Sigmoid colon (tissue), 7 donors: ENCODE data around the gene TRUB1. TPM values are rescaled to one million over a fixed set of nuclear protein-coding genes. Genes with fewer than 3 reads are reported as not detected.

Experiments
- DNase-seq: peaks from one replicate; pipeline ENCODE4 v3.0.0-alpha.2; 2019
- H3K27ac ChIP-seq, 4 donors: fragments of 200-600 bp; sonication (generic); one replicate each; pipeline ENCODE4 v1.5.1; 2016 to 2019; ENCODE audit warnings: mild to moderate bottlenecking in 1 of 4
- H3K27me3 ChIP-seq, 3 donors: fragments of 200-600 bp; sonication (generic); one replicate each; pipeline ENCODE4 v1.5.1; 2019; ENCODE audit warnings: mild to moderate bottlenecking in 1 of 3
- H3K36me3 ChIP-seq, 4 donors: fragments of 200-600 bp; sonication (generic); one replicate each; pipeline ENCODE4 v1.5.1; 2016 to 2019
- H3K4me1 ChIP-seq, 4 donors: fragments of 200-600 bp; sonication (generic); one replicate each; pipeline ENCODE4 v1.5.1; 2017 to 2019
- H3K4me3 ChIP-seq, 4 donors: fragments of 200-600 bp; sonication (generic); one replicate each; pipeline ENCODE4 v1.5.1; 2017 to 2019; ENCODE audit warnings: mild to moderate bottlenecking in 2 of 4, moderate library complexity in 1 of 4
- H3K9me3 ChIP-seq, 4 donors: fragments of 200-600 bp in 3 of 4; sonication (generic) in 3 of 4; one replicate each; pipeline versions ENCODE4 v1.5.1 to v1.6.1; 2013 to 2019
- CTCF ChIP-seq, 4 experiments: fragments of 450-650 bp in 3 of 4; fragments of 200-600 bp in 1 of 4; IDR thresholded peaks; one replicate each; pipeline ENCODE4 v1.5.1; 2016 to 2019; ENCODE audit warnings: antibody characterized with exemption in 4 of 4, mild to moderate bottlenecking in 3 of 4, moderate library complexity in 2 of 4
- EP300 ChIP-seq, 4 donors: sonication (generic); formaldehyde crosslinking; IDR thresholded peaks; one replicate each; pipeline ENCODE4 v1.6.1; 2017; ENCODE audit warnings: antibody characterized with exemption in 4 of 4
- POLR2A ChIP-seq, 2 donors: fragments of 450-650 bp; IDR thresholded peaks; one replicate each; pipeline ENCODE4 v1.6.1; 2016; ENCODE audit warnings: antibody characterized with exemption in 2 of 2, mild to moderate bottlenecking in 2 of 2, moderate library complexity in 2 of 2
- POLR2AphosphoS5 ChIP-seq, 4 donors: sonication (generic); formaldehyde crosslinking; IDR thresholded peaks; one replicate each; pipeline ENCODE4 v1.6.1; 2017; ENCODE audit warnings: antibody characterized with exemption in 4 of 4
- WGBS, 2 donors: extraction: QIAGEN DNeasy Blood & Tissue Kit; methylation state at CpG; one replicate each; pipeline ENCODE4 v1.1.7; 2013; 5-methylcytosine and 5-hydroxymethylcytosine counted together
- intact Hi-C: fragments of 100-400 bp; cut with DNase I; formaldehyde crosslinking; loops from one replicate; pipeline ENCODE4 v1.15.1; 2023
- polyA plus RNA-seq, 3 donors: library from polyadenylated mRNA; stranded (reverse); fragments of 200-250 nt; gene quantifications; one replicate each; pipeline ENCODE4 v1.2.3, GENCODE V29; 2013
- total RNA-seq, 4 donors: library from RNA; depleted of rRNA; stranded (reverse); fragments of >200 nt; gene quantifications; one replicate each; pipeline ENCODE4 v1.1.0, GENCODE V29; 2016
- donor health status: healthy with polysubstance abuse.
- donor health status: Bipolar disorder and iron deficiency.
- donor health status: healthy.

TRUB1 gene
- total and polyA plus RNA-seq, 7 donors = 7.8 to 14.3 (median 10.5) TPM

- H3K4me3 ChIP-seq = no peak overlapping the region
- no peak overlapping the region for H3K27ac ChIP-seq
- intact Hi-C loops = no loop called here
- DNase-seq = no peak
- peaks cover 0 to 26% (median 10%) of the 10 kb centered on the region in 4 donors for H3K4me1 ChIP-seq
- H3K27me3 ChIP-seq = no peaks in the 10 kb centered on the region
- no peaks in the 10 kb centered on the region for H3K9me3 ChIP-seq
- 78 to 91% methylated on average over 4 of the region's 4 CpGs for WGBS, 2 donors
- TF ChIP-seq POLR2AphosphoS5 (IDR thresholded peaks at IDR 0.05) (no peak), EP300 (IDR thresholded peaks at IDR 0.05) (no peak)
- no peaks in the 10 kb centered on the region for H3K36me3 ChIP-seq
Observed at GRCh38 chr10:114953047-114953446, 15.1 kb downstream of the TRUB1 start.

- intact Hi-C loops = no loop called here
- Histone ChIP-seq H3K27me3 (no peaks in the 10 kb centered on the region), H3K36me3 (no peaks in the 10 kb centered on the region), H3K4me1 (peaks cover 0 to 39% (median 14%) of the 10 kb centered on the region in 4 donors), H3K4me3 (no peak overlapping the region), H3K27ac (no peak overlapping the region), H3K9me3 (no peaks in the 10 kb centered on the region)
- no peak for DNase-seq
- 94 to 95% methylated on average over 4 of the region's 4 CpGs for WGBS, 2 donors
- no peak for TF ChIP-seq EP300 (IDR thresholded peaks at IDR 0.05)
- no peak for TF ChIP-seq CTCF (IDR thresholded peaks at IDR 0.05)
- no peak for TF ChIP-seq POLR2AphosphoS5 (IDR thresholded peaks at IDR 0.05)
- no peak for TF ChIP-seq POLR2A (IDR thresholded peaks at IDR 0.05)
Observed at GRCh38 chr10:114955984-114956383, 18.0 kb downstream of the TRUB1 start.

GRCh38 chr10:114956466-114956865, 18.5 kb downstream of the TRUB1 start:
- Histone ChIP-seq H3K4me3 (no peak overlapping the region), H3K36me3 (no peaks in the 10 kb centered on the region), H3K27ac (no peak overlapping the region), H3K4me1 (peaks cover 0 to 39% (median 15%) of the 10 kb centered on the region in 4 donors), H3K9me3 (no peaks in the 10 kb centered on the region), H3K27me3 (no peaks in the 10 kb centered on the region)
- TF ChIP-seq POLR2A (IDR thresholded peaks at IDR 0.05) = no peak
- no peak for TF ChIP-seq CTCF (IDR thresholded peaks at IDR 0.05)
- TF ChIP-seq POLR2AphosphoS5 (IDR thresholded peaks at IDR 0.05) = no peak
- TF ChIP-seq EP300 (IDR thresholded peaks at IDR 0.05) = no peak
- WGBS, 2 donors = 81 to 94% methylated on average over 2 of the region's 2 CpGs
- intact Hi-C loops = no loop called here
- DNase-seq = no peak

- TF ChIP-seq EP300 (IDR thresholded peaks at IDR 0.05) (no peak), POLR2AphosphoS5 (IDR thresholded peaks at IDR 0.05) (peak in 1 of 4 donors; percentile 25), CTCF (IDR thresholded peaks at IDR 0.05) (no peak)
- peaks cover 0 to 39% (median 15%) of the 10 kb centered on the region in 4 donors for H3K4me1 ChIP-seq
- H3K4me3 ChIP-seq = no peak overlapping the region
- no peak for DNase-seq
- intact Hi-C loops = no loop called here
- no peak overlapping the region for H3K27ac ChIP-seq
- H3K9me3 ChIP-seq = no peaks in the 10 kb centered on the region
- no peaks in the 10 kb centered on the region for H3K36me3 ChIP-seq
- no peaks in the 10 kb centered on the region for H3K27me3 ChIP-seq
- 85 to 86% methylated on average over 1 of the region's 1 CpG for WGBS, 2 donors
Observed at GRCh38 chr10:114957122-114957521, 19.1 kb downstream of the TRUB1 start.

GRCh38 chr10:114957673-114958072, 19.7 kb downstream of the TRUB1 start:
- Histone ChIP-seq H3K9me3 (no peaks in the 10 kb centered on the region), H3K4me1 (peaks cover 0 to 39% (median 15%) of the 10 kb centered on the region in 4 donors), H3K4me3 (no peak overlapping the region), H3K36me3 (peaks cover 0 to 1% (median 0%) of the 10 kb centered on the region in 4 donors), H3K27ac (no peak overlapping the region), H3K27me3 (no peaks in the 10 kb centered on the region)
- DNase-seq = no peak
- no peak for TF ChIP-seq POLR2A (IDR thresholded peaks at IDR 0.05)
- TF ChIP-seq POLR2AphosphoS5 (IDR thresholded peaks at IDR 0.05) = no peak
- no peak for TF ChIP-seq EP300 (IDR thresholded peaks at IDR 0.05)
- no peak for TF ChIP-seq CTCF (IDR thresholded peaks at IDR 0.05)
- WGBS, 2 donors = 82 to 89% methylated on average over 2 of the region's 2 CpGs
- intact Hi-C loops = no loop called here
